ENCODE measurements around the gene PTPRT.

GRCh38 chr20:43198607-43199006, 8.9 kb upstream of the PTPRT start:
- TF ChIP-seq CTCF (IDR thresholded peaks at IDR 0.05) (no peak), POLR2A (IDR thresholded peaks at IDR 0.05) (no peak)

Measured in ovary (tissue), 3 donors.